GM19099 (cell line): ENCODE results near the gene NRL.

Source experiments
- POLR2A ChIP-seq: IDR thresholded peaks from 3 replicates; pipeline ENCODE4 v1.6.1; 2011; ENCODE audit warnings: low read depth; ENCODE audit not compliant: insufficient read length; ENCODE audit errors: extremely low read depth

The NRL gene

DNA sequence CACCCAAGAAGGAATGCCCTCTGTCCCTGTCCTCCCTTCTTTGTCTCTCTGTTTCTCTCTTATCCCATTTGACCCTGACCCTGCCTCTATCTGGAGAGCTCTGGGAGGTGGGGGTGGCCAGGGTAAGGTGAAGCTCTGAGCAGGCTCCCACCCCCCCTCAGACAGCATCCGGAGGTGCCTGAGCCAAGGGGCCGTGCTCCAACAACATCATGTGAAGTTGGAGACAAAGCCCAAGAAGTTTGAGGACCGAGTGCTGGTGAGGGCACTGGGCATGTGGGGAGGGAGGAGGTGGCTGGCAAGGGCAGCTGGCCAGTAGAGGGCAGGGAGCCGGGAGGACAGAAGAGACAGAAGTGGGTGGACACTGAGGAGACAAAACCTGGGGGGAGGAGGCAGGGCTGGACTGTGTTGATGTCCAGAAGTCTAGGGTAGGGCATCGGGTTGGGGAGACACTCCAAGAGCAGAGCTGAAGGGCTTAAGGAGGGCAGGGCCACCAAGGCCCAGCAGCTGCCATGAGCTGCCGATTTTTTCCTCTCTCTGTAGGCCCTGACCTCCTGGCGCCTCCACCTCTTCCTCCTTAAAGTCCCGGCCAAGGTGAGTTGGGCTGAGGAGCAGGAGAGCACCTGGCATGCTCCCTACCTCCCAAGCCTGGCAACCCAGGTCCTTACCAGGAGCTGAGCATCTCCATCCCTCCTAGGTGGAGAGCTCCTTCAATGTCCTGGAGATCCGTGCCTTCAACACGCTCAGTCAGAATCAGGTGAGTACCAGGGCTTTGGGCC, 61.0 kb downstream of the NRL start:
- TF ChIP-seq POLR2A, result no peak

DNA sequence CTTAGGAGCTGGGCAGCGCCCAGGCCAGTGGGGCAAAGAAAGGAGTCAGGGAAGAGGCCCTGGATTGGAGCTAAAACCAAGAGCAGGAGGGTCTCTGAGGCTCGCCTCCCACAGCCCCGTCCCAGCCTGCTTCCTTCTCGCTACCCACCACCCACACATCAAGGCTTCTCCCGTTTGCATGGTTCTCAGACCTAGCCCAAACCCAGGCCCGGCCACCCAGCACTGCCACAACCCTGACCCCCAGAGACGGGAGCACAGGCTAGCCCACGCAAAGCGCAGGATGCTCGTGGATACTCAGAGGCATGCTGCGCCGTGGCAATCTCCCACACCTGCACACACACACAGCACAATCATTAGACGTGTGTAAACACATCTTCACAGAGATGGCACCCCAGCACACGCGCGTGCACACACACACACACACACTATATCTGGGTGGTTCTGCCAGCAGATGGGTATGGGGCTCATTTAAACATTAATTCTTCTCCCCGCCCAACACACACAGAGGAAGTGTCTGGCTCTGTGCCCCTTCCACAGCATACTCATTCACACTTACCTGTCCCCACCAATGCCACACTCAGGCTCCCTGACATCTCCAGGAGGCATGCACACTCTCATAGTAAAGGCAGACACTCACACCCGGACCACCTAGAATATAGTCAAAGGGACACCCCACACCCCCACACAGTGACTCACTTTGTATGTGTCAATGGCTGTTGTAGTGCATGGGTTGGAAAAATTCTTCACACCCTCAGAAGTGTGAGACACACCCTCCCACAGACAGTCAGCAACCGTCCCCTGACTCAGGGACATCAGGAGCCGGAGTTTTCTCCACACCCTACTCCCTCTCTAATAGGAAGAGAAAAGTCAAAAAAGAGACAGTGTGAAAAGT, 61.8 kb downstream of the NRL start:
- TF ChIP-seq POLR2A, result no peak

DNA sequence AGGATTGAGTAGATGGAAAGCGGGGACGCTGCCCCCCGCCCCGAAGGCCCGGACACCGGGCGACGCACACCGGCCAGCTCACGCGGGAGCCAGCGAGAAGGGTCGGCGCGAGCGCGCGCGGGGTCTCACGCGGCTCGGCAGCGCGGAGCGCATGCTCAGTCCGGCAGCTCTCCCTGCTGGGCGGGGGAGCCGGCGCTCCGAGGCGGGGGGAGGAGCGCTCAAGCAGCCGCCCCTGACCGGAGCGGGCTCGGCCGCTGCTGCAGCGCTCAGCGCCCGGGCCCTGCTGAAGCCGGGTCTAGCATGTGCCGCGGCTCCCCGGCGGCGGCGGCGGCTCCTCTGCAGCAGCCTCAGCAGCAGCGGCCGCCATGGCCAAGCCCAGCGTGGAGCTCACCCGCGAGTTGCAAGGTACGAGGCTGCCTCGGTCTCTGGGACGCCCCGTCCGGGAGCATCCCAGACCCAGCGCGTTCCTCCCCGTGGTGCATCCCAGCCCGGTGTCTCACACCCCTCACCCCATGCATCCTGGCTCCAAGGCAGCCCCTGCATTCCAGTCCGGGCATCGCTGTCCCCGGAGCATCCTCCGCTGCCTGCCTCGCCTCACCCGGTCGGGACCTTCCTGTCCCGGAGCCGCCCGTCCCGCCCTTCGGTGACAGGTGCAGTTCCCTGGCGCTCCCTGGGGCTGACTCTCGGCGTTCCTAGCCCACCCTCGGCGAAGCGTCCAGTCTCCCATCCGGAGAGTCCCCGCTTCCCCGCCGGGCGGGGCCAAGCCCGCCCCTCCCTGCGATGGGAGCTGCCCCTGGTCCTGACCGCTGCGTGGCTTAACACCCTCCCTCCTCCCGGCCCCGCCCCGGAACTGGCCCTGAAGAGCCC, 62.7 kb downstream of the NRL start, which contains the start of gene CARMIL3:
TSS of gene CARMIL3 (plus strand) at position 221 of the 867 bp plus-strand sequence. CDS start at position 366, 145 bp downstream.
- TF ChIP-seq POLR2A, result peak; percentile 60

DNA sequence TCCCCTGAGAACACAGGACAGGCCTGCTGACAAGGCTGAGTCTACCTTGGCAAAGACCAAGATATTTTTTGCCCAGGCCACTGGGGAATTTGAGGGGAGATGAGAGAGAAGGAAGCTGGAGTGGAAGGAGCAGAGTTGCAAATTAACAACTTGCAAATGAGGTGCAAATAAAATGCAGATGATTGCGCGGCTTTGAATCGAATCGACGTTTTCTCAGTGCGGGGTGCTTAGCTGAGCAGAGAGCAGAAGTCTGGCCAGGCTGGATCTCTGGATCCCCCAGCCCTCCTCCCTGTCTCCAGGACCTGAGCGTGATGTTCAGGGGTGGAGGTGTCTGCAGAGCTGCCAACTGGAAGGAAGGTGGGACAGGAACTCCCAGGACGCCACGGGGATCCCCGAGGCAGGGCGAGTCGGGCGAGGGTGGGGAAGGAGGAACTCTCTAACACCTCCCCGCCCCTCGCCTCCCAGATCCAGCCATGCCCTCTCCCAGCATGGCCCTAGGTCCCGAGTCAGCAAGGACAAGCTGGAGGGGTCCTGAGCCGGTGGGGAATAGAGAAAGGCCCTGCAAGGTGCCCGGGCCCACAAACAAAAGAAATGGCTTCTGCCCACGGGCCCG, 63.5 kb downstream of the NRL start:
- no peak for TF ChIP-seq POLR2A

DNA sequence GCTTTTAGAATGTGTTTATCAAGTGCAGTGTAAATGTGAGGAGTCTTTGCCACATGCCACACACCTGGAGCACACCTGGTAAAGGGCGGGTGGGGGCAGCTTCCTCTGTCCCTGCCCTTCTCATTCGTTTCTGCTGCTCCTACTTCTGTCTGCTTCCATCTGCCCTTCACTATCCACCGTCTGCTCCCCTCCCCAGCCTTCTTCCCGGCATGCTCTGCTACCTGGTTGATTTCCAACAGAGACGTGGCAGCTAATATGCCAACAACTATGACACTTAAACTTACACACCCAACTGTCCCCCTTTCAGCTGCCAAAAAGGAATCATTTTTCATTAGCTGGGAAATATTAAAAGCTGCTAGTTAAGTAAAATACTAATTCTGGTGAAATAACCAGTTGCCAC, 72.0 kb downstream of the NRL start:
- TF ChIP-seq POLR2A, result no peak

DNA sequence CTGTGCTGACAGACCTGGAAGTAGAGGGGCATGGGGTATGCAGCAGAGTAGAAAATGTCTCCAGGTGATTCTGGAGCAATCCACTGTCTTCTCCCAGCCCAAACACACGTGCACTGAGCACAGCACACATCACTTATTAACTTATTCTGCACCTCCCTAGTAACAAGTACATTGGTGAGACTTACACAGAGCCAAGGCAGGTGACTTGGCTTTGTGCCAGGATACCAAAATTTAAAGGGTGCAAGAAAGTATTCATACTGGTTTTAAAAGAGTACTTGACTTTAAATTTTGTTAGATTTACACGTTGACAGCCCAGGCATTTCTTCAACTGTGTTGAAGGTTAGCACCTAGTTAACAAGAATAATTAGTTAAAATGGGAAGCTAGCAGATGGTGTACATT, 74.1 kb downstream of the NRL start:
- TF ChIP-seq POLR2A, result no peak

DNA sequence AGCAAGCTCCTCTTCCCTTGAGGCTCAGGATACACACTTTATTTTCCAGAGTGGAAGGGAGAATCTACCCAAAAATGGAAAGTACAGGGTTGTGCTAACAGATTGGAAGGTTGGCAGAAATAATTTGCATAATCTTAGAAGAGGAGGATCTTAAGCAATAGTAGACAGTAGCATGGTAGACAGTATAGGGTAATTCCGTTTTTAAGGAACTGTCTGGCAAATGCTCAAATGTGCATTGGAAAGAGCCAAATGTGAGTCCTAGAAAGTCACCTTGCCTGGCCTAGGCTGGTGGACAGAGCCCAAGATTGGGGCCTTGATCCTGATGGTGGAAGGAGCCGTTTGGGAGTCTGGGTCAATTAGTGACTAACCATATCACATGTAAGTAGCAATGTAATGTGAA, 76.1 kb downstream of the NRL start:
- no peak for TF ChIP-seq POLR2A

DNA sequence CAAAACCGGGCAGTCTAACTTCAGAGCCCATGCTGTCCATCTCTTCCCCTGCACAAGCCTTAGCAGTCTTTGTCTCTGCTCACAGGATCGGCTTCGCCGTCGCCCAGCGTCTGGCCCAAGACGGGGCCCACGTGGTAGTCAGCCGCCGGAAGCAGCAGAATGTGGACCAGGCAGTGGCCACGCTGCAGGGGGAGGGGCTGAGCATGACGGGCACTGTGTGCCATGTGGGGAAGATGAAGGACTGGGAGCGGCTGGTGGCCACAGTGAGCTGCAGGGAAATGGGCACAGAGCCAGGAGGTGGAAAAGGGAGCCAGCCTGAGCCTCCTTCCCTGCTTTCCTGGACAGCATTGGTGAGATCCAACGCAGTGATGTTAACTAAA, 77.1 kb downstream of the NRL start:
- TF ChIP-seq POLR2A, result no peak

DNA sequence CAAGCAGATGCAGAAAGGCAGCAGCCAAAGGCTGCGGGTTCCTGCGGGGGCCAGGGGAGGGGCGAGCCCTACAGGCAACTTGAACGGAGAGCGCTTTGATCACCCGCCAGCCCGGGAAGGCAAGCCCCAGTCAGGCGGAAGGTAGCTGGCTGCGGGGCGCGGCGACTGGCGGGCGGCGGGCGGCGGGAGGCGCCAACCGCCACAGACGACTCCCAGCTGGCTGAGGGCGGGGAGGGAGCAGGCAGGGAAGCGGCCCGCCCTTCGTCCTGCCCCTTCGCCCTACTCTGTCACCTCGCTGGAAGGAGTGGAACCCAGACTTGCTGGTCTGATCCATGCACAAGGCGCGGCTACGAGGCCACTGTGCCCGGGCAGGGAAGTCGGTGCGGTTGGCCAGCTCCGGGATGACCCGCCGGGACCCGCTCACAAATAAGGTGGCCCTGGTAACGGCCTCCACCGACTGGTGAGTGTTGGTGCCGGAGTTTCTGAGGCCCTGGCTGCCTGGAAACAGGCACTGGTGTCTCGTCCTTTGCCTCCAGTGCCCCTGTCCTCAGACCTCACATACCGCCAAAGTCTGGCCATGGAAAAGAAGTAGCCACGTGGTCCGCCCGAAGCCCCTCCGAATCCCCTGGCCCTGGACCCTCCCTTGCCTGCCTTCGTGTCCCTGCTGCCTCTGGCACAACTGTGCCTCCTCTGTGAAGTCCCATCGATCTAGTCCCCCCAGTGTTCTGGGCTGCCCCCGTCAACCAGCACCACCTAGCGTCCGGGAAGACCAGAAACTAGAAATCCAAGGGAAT, 78.4 kb downstream of the NRL start:
- peak; percentile 44 for TF ChIP-seq POLR2A

DNA sequence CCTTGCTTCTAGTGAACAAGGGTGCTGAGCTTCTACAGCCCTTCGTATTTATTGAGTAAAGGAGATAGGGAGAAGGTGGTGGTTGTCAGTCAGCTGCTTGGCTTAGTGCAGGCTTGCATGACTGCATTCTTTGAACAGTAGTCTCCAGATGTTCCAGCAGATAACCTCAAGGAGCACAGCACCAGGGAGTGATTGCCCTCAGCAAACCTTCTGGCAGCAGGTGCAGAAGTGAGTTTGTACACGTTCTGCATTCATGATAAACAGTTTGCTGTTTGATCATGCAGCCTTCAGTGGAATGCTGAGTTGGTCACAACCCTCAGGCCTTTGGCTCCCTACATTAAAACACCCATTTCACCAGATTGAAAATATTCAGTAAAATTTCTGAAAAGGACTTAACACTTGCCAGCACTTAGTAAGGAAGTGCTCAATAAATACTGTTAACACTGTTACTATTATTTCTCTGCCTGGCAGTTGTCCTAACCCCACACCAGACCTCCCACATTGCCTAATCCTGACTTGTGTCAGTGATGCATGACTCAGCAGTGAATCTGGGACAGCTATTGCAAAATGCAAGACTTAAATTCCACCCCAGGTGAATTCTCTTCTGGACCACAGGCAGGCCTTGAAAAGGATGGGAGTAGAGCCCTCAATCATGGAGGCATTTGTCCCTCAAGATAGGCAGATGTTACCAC, 81.9 kb downstream of the NRL start:
- no peak for TF ChIP-seq POLR2A
